ENCODE measurements around the gene ADGRB3. TPM values are rescaled to one million over a fixed set of nuclear protein-coding genes. Genes with fewer than 3 reads are reported as not detected.
"Not testable (repeated sequence)": the region's sequence is repeated elsewhere in the genome, so short reads cannot be mapped to it uniquely, and the experiment has no call there.

The ADGRB3 gene
- total RNA-seq, 1 donor from 2014 or later = 158 TPM

- DNase-seq (ENCODE audit: low spot score in 2 of 2) (no peak), FAIRE-seq (no peak)
These were observed 97.3 kb downstream of the ADGRB3 start for GRCh38 chr6:68732423-68732822.

DNA sequence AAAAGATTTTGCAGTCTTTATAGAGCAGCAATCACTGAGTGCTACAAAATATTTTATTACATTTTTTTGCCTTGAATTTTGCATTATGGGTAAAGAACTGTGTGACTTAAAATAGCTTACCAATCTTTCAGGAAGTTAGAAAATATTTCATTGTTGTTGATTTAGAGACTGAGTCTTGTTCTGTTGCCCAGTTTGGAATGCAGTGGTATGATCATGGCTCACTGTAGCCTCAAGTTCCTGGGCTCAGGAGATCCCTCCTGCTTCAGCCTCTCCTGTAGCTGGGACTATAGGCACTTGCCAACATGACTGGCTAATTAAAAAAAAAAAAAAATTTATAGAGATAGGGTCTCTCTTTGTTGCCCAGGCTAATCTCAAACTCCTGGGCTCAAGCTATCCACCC, 100.8 kb downstream of the ADGRB3 start:
- no peak for DNase-seq (ENCODE audit: low spot score in 2 of 2)
- FAIRE-seq = no peak

DNA sequence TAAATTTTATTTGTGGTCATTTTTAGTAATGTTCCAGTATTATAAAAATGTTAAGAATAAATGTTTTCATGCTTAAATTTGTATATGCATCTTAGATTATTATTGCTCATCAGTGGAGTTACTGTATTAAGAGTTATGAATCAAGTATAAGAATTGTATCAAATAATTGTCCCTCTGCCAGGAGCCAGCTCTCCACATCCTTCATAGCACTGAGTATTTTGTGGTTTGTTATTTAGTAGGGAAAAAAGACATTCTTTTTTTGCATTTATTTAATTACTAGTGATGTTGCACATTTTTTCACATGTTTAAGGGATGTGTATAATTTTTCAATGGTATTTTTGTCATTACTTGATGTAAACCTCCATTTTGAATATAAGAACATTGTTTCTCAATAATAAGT, 102.0 kb downstream of the ADGRB3 start:
- FAIRE-seq (no peak), DNase-seq (ENCODE audit: low spot score in 2 of 2) (no peak)

DNA sequence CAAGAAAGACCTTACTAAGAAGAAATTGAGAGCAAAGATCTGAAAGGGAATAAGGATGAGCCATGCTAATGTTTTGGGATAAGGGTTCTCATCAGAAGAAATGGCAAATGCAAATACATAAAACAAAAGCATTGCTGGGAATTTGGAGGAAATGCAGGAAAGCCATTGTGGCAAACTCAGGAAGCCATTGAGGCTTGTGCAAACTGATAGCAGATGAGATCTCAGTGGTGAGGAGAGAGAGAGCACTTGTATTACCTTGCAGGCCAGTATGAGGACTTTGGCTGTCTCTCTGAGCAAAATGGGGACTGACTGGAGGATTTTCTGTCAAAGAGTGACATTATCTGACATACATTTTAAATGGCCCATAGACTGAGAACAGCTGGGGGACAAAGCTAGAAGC, 103.0 kb downstream of the ADGRB3 start:
- DNase-seq (ENCODE audit: low spot score in 2 of 2) (no peak), FAIRE-seq (no peak)

- no peak for DNase-seq (ENCODE audit: low spot score in 2 of 2)
- no peak for FAIRE-seq
These were observed 105.9 kb downstream of the ADGRB3 start for GRCh38 chr6:68740828-68741500.

DNA sequence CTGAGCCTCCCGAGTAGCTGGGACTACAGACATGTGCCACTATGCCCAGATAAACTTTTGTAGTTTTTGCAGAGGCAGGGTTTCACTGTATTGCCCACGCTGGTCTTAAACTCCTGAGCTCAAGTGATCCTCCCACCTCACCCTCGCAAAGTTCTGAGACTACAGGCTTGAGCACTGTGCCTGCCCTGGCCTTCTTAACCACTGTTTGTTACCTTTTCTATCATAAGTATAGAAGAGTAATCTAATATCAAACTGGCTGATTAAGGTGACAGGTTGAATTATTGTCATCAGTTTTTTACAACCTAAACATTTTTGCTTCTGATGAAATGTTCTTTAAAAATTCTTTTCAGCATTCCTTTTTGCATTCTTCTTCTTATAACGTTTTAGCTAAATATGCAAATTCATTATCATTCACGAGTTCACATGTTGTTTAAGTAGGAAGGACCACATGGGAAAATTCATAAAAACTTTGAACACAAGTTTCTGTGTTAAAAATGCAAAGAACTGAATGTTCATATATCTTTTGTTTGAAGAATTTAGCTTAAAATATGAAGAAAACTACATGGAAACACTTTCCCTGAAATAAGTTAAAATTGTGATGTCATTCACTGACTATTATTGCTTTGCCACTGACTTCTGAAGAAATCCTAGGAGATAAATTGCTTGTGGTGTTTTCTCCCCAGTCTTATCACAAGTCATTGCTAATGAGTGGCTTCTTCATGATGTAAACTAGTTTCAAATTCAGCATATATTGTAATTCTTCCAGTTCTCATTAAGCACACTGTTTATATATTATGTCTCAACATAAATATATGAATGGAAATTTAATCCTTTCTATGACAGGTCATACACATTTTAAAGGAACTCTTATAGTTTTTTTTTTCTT, 106.7 kb downstream of the ADGRB3 start:
- no peak for DNase-seq (ENCODE audit: low spot score in 2 of 2)

GRCh38 chr6:68743099-68743498, 108.0 kb downstream of the ADGRB3 start:
- no peak for FAIRE-seq
- DNase-seq (ENCODE audit: low spot score in 2 of 2) = no peak

More for the DNA sequence above, 106.7 kb downstream of the ADGRB3 start:
- FAIRE-seq = no peak

DNA sequence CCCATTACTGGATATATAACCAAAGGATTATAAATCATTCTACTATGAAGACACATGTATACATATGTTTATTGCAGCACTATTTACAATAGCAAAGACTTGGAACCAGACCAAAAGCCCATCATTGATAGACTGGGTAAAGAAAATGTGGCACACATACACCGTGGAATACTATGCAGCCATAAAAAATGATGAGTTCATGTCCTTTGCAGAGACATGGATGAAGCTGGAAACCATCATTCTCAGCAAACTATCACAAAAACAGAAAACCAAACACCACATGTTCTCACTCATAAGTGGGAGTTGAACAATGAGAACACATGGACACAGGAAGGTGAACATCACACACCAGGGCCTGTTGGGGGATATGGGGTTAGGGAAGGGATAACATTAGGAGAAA, 109.3 kb downstream of the ADGRB3 start:
- DNase-seq (ENCODE audit: low spot score in 2 of 2); FAIRE-seq: not testable (repeated sequence)

DNA sequence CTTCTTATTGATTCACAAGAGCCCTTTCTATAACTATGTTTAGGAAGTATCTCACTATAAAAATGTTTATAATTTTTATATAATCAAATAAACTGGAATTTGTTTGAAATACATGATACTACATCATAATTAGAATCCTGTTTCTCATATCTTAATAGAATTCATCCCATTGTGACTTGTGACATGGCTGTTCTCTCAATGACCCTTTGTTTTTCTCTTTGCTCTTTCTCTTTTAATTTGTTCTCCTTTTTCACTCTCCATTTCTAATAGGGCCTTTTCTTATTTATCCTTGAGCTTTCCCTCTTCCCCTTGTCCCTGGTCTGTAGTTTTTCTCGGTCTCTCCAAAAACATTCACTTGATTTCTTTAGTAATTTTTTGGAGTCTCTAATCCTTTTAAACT, 111.3 kb downstream of the ADGRB3 start:
- no peak for FAIRE-seq
- DNase-seq (ENCODE audit: low spot score in 2 of 2) = no peak

DNA sequence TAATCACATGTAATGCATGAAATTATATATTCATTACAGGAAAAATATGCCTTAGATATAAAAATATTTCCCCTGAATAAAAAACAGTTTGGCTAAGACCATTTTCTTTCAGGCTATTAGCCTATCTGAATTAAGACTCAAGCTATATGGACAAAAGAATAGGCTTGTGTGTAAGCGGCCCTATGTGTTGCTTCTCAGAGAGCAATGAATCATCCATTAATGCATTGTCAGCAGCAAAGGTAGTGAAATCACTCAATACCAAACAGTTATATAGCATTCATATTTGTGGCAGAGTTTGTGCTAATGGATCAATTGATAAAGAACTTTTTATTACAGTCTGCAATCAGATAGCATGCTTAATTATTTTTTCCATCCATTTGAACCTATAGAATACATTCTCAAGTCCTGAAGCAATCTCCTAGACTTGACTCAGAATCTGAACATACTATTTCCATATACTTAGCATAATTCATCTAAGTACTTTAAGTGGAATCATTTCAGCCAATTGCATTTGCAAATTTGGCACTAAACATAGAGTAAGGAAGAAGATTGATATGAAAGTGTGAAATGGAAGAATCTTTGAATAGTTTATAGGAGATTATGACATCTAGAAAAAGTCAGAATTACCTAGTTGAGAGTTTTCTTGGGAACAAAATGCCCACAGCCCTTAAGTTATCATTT, 112.2 kb downstream of the ADGRB3 start:
- FAIRE-seq (no peak), DNase-seq (ENCODE audit: low spot score in 2 of 2) (no peak)

DNA sequence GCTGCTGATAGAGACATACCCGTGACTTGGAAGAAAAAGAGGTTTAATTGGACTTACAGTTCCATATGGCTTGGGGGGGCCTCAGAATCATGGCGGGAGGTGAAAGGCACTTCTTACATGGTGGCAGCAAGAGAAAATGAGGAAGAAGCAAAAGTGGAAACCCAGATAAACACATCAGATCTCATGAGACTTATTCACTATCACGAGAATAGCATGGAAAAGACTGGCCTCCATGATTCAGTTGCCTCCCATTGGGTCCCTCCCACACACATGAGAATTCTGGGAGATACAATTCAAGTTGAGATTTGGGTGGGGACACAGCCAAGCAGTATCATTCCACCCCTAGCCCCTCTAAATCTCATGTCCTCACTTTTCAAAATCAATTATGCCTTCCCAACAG, 112.8 kb downstream of the ADGRB3 start:
- not testable (repeated sequence) for DNase-seq (ENCODE audit: low spot score in 2 of 2); FAIRE-seq

GRCh38 chr6:68754681-68755213, 119.7 kb downstream of the ADGRB3 start:
- DNase-seq (ENCODE audit: low spot score in 2 of 2) = no peak
- no peak for FAIRE-seq

DNA sequence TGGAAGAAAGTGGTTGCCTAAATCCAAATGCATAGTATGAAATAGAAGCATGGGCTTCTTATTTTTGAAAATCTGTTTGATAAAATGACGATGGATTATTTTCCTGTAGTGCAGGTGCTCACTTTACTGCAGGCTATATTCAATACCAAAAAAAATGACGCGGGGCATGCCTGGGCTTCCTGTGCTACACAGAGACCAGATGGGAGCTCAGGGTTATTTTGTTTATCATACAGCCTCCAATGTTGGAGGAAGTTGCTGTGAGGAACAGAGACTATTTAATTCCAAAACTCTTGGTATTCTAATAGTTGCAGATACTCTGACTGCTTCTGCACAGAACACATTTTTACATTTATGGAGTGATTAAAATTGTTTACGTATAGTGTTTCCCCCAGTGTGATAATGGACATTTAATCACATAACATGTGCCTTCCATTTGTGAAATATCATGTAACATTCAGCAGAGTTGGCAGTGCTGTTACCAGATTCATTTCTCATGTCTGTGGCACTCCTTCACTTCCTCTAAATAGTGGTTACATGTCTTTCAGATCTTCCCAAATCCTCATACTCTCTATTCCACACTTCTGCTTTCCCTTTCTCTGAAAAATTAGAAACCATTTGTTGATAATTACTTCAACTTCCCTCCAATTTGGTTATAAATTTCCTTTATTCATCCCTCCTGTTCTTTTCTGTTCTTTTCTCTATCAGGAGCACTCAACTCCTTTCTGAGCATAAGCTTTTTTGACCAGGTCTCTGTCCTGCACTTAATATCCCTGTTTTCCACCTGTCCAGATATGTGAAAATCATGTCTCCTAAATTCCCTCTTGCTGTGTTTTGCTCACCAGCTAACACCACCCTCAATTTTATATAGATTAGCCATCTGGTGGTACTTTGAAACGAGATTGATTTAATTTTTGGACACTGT, 121.6 kb downstream of the ADGRB3 start:
- DNase-seq (ENCODE audit: low spot score in 2 of 2) = no peak

GRCh38 chr6:68757821-68758220, 122.7 kb downstream of the ADGRB3 start:
- FAIRE-seq (no peak), DNase-seq (ENCODE audit: low spot score in 2 of 2) (no peak)

More for the DNA sequence above, 121.6 kb downstream of the ADGRB3 start:
- no peak for FAIRE-seq

DNA sequence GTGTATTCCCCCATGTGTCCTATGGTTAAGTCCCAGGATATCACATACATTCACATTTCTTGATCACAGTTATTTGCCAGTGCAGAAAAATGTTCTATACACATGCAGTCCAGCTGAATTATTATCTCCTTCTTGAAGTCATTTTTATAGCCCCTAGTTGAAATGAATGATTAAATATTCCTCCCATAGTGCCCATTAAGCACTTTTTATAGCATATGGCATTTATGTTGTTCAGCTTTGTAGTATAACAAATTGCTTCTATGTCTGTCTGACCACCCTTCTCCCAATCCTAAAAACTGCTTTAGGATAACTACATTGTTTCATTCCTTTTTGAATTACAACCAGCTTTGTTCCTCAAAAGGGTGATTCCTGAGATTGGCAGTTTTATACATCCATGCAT, 123.5 kb downstream of the ADGRB3 start:
- FAIRE-seq (no peak), DNase-seq (ENCODE audit: low spot score in 2 of 2) (no peak)

DNA sequence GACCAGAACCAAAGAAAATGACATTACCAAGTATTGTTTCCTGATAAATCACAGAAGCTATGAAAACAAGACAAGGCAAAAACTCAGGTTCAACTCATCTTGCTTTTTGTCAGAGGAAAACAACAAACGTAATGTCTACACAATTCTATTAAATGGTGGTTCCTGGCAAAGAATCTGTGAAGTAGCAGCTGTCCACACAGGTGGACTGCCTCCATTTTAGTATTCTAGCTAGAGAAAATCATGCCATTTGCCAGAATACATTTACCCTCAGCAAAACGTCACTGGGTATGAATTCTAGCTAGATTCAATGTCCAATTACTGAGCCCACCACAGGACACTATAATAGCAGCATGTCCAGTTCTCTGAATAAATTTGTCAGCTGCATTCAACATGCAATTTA, 125.4 kb downstream of the ADGRB3 start:
- no peak for DNase-seq (ENCODE audit: low spot score in 2 of 2)
- no peak for FAIRE-seq

DNA sequence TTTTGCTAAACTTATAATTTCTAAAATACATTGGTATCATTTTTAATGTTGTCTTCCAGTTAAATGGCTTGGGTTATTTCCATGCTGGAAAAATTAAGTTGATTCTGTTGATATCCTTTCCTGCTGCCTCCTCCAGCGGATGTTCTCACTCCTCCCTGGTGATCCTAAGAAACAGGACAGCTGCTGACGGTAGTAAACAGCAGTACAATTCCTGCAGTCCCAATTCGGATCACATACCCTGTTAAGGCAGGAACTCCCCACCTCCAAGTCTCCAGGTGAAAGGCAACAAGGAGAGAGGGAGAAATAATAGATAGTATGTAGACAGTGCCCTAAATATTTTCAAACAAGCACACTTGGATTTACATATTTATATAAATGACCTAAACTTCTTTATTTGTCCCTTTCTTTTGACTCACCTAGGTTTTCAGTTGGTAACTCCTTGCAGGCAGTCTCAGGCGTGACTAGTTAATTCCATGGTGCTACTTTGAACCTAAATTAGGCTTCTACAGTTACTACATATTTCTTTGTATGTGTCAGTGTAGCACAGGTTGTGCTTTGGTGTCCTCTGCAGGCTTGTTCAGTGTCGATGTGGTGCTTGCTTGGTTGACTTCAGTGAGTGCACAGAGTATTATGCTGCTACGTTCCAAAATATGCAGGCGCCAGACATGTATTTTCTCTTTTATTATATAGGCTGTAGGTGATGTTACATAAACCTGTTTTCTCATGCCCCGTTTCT, 126.0 kb downstream of the ADGRB3 start:
- FAIRE-seq (no peak), DNase-seq (ENCODE audit: low spot score in 2 of 2) (peak in 1 of 2 donors; percentile 9)

GRCh38 chr6:68761985-68762384, 126.9 kb downstream of the ADGRB3 start:
- no peak for DNase-seq (ENCODE audit: low spot score in 2 of 2)
- FAIRE-seq = no peak

DNA sequence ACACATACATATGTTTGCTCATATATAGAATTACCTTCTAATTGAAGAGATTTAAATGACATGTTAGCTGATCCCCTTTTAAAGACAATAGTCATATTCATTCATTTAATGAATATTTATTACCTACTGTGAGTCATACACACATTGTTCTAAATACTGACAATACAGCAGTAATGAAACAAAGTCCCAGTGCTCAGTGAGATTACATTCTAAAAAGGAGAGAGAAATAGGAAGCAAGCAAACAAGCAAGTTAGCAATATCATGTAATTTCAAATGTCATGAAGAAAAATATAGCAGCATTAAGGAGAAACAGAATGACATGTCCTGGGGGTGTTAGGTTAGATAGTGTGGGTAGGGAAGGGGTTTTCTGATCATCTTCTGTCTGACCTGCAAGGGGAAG, 136.3 kb downstream of the ADGRB3 start:
- DNase-seq (ENCODE audit: low spot score in 2 of 2) (no peak), FAIRE-seq (peak; percentile 84)
